ENCODE data around the gene SFPQ. TPM values are rescaled to one million over a fixed set of nuclear protein-coding genes. Genes with fewer than 3 reads are reported as not detected.

Gene SFPQ
- total RNA-seq, 1 donor from 2014 or later, result 216 TPM

- DNase-seq (ENCODE audit: low read depth), result no peak
- Histone ChIP-seq H3K4me3 (ENCODE audit: low read depth, low read length) (no peak overlapping the region), H3K27me3 (ENCODE audit: control insufficient read depth, insufficient read depth, low read length) (no peaks in the 10 kb centered on the region), H3K36me3 (ENCODE audit: control insufficient read depth, insufficient read depth, low read length) (peaks cover 1% of the 10 kb centered on the region)
- TF ChIP-seq, protein P1, sequence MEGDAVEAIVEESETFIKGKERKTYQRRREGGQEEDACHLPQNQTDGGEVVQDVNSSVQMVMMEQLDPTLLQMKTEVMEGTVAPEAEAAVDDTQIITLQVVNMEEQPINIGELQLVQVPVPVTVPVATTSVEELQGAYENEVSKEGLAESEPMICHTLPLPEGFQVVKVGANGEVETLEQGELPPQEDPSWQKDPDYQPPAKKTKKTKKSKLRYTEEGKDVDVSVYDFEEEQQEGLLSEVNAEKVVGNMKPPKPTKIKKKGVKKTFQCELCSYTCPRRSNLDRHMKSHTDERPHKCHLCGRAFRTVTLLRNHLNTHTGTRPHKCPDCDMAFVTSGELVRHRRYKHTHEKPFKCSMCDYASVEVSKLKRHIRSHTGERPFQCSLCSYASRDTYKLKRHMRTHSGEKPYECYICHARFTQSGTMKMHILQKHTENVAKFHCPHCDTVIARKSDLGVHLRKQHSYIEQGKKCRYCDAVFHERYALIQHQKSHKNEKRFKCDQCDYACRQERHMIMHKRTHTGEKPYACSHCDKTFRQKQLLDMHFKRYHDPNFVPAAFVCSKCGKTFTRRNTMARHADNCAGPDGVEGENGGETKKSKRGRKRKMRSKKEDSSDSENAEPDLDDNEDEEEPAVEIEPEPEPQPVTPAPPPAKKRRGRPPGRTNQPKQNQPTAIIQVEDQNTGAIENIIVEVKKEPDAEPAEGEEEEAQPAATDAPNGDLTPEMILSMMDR (IDR thresholded peaks at IDR 0.05; ENCODE audit: insufficient read depth, low read length, poor library complexity, severe bottlenecking), result no peak
Observed at GRCh38 chr1:35178874-35179380, 14.0 kb downstream of the SFPQ start.

GRCh38 chr1:35178295-35178695 is 14.7 kb downstream of the SFPQ start:
- Histone ChIP-seq H3K4me3 (ENCODE audit: low read depth, low read length) (no peak overlapping the region), H3K27me3 (ENCODE audit: control insufficient read depth, insufficient read depth, low read length) (no peaks in the 10 kb centered on the region), H3K36me3 (ENCODE audit: control insufficient read depth, insufficient read depth, low read length) (peaks cover 1% of the 10 kb centered on the region)
- TF ChIP-seq, protein P1 (IDR thresholded peaks at IDR 0.05; ENCODE audit: insufficient read depth, low read length, poor library complexity, severe bottlenecking), result no peak
- DNase-seq (ENCODE audit: low read depth), result no peak

GRCh38 chr1:35177237-35177786 is 15.6 kb downstream of the SFPQ start:
- no peak overlapping the region for H3K4me3 ChIP-seq (ENCODE audit: low read depth, low read length)
- TF ChIP-seq, protein P1 (IDR thresholded peaks at IDR 0.05; ENCODE audit: insufficient read depth, low read length, poor library complexity, severe bottlenecking), result no peak
- H3K36me3 ChIP-seq (ENCODE audit: control insufficient read depth, insufficient read depth, low read length), result peaks cover 1% of the 10 kb centered on the region
- no peaks in the 10 kb centered on the region for H3K27me3 ChIP-seq (ENCODE audit: control insufficient read depth, insufficient read depth, low read length)
- no peak for DNase-seq (ENCODE audit: low read depth)

- no peak overlapping the region for H3K4me3 ChIP-seq (ENCODE audit: low read depth, low read length)
- no peak for DNase-seq (ENCODE audit: low read depth)
- H3K27me3 ChIP-seq (ENCODE audit: control insufficient read depth, insufficient read depth, low read length), result no peaks in the 10 kb centered on the region
- TF ChIP-seq, protein P1 (IDR thresholded peaks at IDR 0.05; ENCODE audit: insufficient read depth, low read length, poor library complexity, severe bottlenecking), result no peak
- H3K36me3 ChIP-seq (ENCODE audit: control insufficient read depth, insufficient read depth, low read length), result peaks cover 1% of the 10 kb centered on the region
Observed at GRCh38 chr1:35175602-35176001, 17.3 kb downstream of the SFPQ start.

DNA sequence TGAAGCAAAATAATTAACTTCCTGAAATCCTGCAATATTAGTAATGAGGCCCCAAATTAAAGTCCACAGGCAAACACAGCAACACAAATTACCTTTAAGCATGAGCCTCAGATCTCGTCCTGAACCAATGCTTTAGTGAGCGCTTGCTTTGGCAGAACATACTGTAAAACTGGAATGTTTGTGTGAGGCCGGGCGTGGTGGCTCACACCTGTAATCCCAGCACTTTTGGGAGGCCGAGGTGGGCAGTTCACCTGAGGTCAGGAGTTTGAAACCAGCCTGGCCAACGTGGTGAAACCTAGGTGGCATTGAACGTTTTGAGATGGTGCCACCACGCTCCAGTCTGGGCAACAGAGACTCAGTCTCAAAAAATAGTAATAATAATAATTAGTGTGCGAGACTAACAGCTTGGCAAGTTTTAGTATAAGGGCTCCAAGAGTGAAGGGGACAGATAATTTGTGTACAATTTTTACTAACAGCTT is 17.8 kb downstream of the SFPQ start:
- no peak for DNase-seq (ENCODE audit: low read depth)
- TF ChIP-seq, protein P1 (IDR thresholded peaks at IDR 0.05; ENCODE audit: insufficient read depth, low read length, poor library complexity, severe bottlenecking), result no peak
- H3K4me3 ChIP-seq (ENCODE audit: low read depth, low read length), result no peak overlapping the region
- H3K36me3 ChIP-seq (ENCODE audit: control insufficient read depth, insufficient read depth, low read length), result peaks cover 1% of the 10 kb centered on the region
- H3K27me3 ChIP-seq (ENCODE audit: control insufficient read depth, insufficient read depth, low read length), result no peaks in the 10 kb centered on the region
